ENCODE data around the gene TNFSF11.

The TNFSF11 gene

DNA sequence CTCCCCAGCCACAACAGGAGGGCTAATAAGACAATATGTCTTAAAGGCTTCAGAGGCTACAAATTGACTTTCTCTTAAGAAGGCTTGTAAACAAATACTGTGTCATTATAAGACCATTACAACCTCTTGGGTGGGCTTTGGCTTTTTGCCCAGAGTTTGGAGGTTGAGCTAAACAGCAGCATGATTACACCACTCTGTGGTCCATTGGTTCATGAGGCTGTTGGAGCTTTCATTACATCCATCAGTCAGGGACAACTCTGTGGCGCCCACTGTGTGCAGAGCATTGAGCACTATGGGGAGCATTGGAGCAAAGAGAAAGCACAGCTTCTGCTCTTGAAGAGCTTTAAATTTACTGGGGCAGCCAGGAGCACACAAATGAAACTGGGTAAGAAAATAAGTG, 75.9 kb downstream of the TNFSF11 start:
- Histone ChIP-seq H3K9me3 (ENCODE audit: control insufficient read depth, insufficient read depth, low read length) (no peaks in the 10 kb centered on the region), H3K4me3 (ENCODE audit: low read length) (no peak overlapping the region), H3K4me1 (ENCODE audit: control insufficient read depth, low read length) (no peaks in the 10 kb centered on the region), H3K27me3 (ENCODE audit: control insufficient read depth, low read length) (no peaks in the 10 kb centered on the region), H3K36me3 (ENCODE audit: control insufficient read depth, low read length) (no peaks in the 10 kb centered on the region), H3K79me2 (ENCODE audit: control insufficient read depth, low read length) (no peaks in the 10 kb centered on the region), H4K20me1 (ENCODE audit: control insufficient read depth, insufficient read depth, low read depth, low read length) (no peaks in the 10 kb centered on the region), H3K4me2 (ENCODE audit: low read length) (no peak overlapping the region), H3K9me2 (replicated peaks; ENCODE audit: control insufficient read depth, low read length) (no peaks in the 10 kb centered on the region), H3K27ac (ENCODE audit: low read depth, low read length) (no peak overlapping the region), H3F3A (ENCODE audit: control insufficient read depth, insufficient read depth) (no peaks in the 10 kb centered on the region)
- TF ChIP-seq, protein P1, sequence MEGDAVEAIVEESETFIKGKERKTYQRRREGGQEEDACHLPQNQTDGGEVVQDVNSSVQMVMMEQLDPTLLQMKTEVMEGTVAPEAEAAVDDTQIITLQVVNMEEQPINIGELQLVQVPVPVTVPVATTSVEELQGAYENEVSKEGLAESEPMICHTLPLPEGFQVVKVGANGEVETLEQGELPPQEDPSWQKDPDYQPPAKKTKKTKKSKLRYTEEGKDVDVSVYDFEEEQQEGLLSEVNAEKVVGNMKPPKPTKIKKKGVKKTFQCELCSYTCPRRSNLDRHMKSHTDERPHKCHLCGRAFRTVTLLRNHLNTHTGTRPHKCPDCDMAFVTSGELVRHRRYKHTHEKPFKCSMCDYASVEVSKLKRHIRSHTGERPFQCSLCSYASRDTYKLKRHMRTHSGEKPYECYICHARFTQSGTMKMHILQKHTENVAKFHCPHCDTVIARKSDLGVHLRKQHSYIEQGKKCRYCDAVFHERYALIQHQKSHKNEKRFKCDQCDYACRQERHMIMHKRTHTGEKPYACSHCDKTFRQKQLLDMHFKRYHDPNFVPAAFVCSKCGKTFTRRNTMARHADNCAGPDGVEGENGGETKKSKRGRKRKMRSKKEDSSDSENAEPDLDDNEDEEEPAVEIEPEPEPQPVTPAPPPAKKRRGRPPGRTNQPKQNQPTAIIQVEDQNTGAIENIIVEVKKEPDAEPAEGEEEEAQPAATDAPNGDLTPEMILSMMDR (IDR thresholded peaks at IDR 0.05; ENCODE audit: low read depth, low read length, poor library complexity, severe bottlenecking), result no peak
- no peak for TF ChIP-seq EZH2phosphoT487 (IDR thresholded peaks at IDR 0.05; ENCODE audit: borderline replicate concordance, low read length)

DNA sequence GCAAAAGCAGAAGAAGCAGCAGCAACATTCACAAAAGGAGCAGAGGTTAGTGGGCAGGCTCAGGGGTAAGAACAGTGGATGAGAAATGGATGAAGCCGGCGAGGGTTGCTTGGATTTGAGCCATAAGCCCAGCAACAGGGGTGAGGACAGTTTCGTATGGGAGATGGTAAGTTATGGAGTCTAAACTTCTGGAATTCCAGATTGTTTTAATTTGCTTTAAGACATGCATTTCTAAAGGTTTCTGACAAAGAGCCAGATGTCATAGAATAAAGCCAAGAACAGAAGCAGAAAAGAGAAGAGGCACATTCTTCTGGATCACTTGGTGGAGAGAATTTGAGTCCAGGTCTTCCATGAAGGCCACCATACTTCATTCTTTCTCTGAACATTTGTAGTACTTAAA, 76.6 kb downstream of the TNFSF11 start:
- H3K4me1 ChIP-seq (ENCODE audit: control insufficient read depth, low read length), result no peaks in the 10 kb centered on the region
- no peak overlapping the region for H3K27ac ChIP-seq (ENCODE audit: low read depth, low read length)
- H3K9me2 ChIP-seq (replicated peaks; ENCODE audit: control insufficient read depth, low read length), result no peaks in the 10 kb centered on the region
- TF ChIP-seq, protein P1 (IDR thresholded peaks at IDR 0.05; ENCODE audit: low read depth, low read length, poor library complexity, severe bottlenecking), result no peak
- TF ChIP-seq EZH2phosphoT487 (IDR thresholded peaks at IDR 0.05; ENCODE audit: borderline replicate concordance, low read length), result no peak
- H3K27me3 ChIP-seq (ENCODE audit: control insufficient read depth, low read length), result no peaks in the 10 kb centered on the region
- H3K79me2 ChIP-seq (ENCODE audit: control insufficient read depth, low read length), result no peaks in the 10 kb centered on the region
- no peaks in the 10 kb centered on the region for H3F3A ChIP-seq (ENCODE audit: control insufficient read depth, insufficient read depth)
- H3K4me2 ChIP-seq (ENCODE audit: low read length), result no peak overlapping the region
- H4K20me1 ChIP-seq (ENCODE audit: control insufficient read depth, insufficient read depth, low read depth, low read length), result no peaks in the 10 kb centered on the region
- H3K4me3 ChIP-seq (ENCODE audit: low read length), result no peak overlapping the region
- H3K9me3 ChIP-seq (ENCODE audit: control insufficient read depth, insufficient read depth, low read length), result no peaks in the 10 kb centered on the region
- H3K36me3 ChIP-seq (ENCODE audit: control insufficient read depth, low read length), result no peaks in the 10 kb centered on the region

DNA sequence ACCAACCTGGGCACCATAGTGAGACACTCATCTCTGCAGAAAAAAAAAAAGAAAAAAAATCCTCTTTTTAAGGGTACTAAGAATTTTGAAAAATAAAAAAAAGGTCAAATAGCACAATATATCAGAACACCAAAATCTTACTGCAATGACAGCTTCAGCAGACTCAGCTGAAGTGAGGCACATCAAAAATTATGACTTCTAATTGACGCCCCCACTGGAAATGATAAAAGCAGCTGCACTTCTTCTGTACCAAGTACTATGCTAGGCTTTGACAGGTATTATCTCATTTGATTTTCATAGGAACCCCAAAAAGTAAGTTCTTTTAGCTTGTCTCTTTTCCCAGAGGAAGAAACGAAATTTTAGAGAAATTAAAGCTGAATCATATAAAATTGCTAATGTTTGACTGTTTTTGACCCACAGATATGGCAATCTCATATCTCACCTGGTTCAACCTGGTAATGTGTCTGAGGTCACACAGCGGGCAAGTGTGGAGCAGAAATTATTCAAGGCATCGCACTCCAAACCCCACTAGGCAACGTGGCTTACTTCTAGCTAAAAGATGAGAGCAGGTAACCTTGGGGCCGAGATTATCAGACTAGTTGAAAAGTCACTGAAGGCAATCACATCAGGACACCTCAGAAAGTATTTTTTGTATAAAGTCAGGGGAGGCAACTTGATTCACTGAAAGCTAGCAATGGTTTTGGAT, 78.1 kb downstream of the TNFSF11 start:
- Histone ChIP-seq H4K20me1 (ENCODE audit: control insufficient read depth, insufficient read depth, low read depth, low read length) (no peaks in the 10 kb centered on the region), H3K9me3 (ENCODE audit: control insufficient read depth, insufficient read depth, low read length) (no peaks in the 10 kb centered on the region), H3K36me3 (ENCODE audit: control insufficient read depth, low read length) (no peaks in the 10 kb centered on the region), H3K79me2 (ENCODE audit: control insufficient read depth, low read length) (no peaks in the 10 kb centered on the region), H3K4me2 (ENCODE audit: low read length) (no peak overlapping the region), H3K4me3 (ENCODE audit: low read length) (no peak overlapping the region), H3K27me3 (ENCODE audit: control insufficient read depth, low read length) (no peaks in the 10 kb centered on the region), H3K9me2 (replicated peaks; ENCODE audit: control insufficient read depth, low read length) (no peaks in the 10 kb centered on the region), H3F3A (ENCODE audit: control insufficient read depth, insufficient read depth) (no peaks in the 10 kb centered on the region), H3K4me1 (ENCODE audit: control insufficient read depth, low read length) (no peaks in the 10 kb centered on the region), H3K27ac (ENCODE audit: low read depth, low read length) (no peak overlapping the region)
- no peak for TF ChIP-seq EZH2phosphoT487 (IDR thresholded peaks at IDR 0.05; ENCODE audit: borderline replicate concordance, low read length)
- TF ChIP-seq, protein P1 (IDR thresholded peaks at IDR 0.05; ENCODE audit: low read depth, low read length, poor library complexity, severe bottlenecking), result no peak

Measured in DOHH2 (cell line).